Measurements from ENCODE around the gene B3GNT4.

Gene B3GNT4

GRCh38 chr12:122203301-122204166 is at the start of gene B3GNT4:
Gene B3GNT4 (plus strand): TSS chr12:122203709. CDS start chr12:122204619, 910 bp downstream.
- H3K4me1 ChIP-seq (ENCODE audit: control insufficient read depth, low read length): peaks cover 15% of the 10 kb centered on the region

GRCh38 chr12:122155705-122156104 is 47.8 kb upstream of the B3GNT4 start:
- H3K9me3 ChIP-seq (ENCODE audit: control insufficient read depth, insufficient read depth, low read length): no peaks in the 10 kb centered on the region
- H4K20me1 ChIP-seq (ENCODE audit: control insufficient read depth, insufficient read depth, low read depth, low read length): no peaks in the 10 kb centered on the region
- H3K27ac ChIP-seq (ENCODE audit: low read depth, low read length): no peak overlapping the region
- H3K4me2 ChIP-seq (ENCODE audit: low read length): no peak overlapping the region
- peaks cover 2% of the 10 kb centered on the region; the same call in 1 of the 2 replicates for H3K27me3 ChIP-seq (ENCODE audit: control insufficient read depth, low read length)
- no peaks in the 10 kb centered on the region for H3F3A ChIP-seq (ENCODE audit: control insufficient read depth, insufficient read depth)
- no peaks in the 10 kb centered on the region for H3K36me3 ChIP-seq (ENCODE audit: control insufficient read depth, low read length)
- H3K79me2 ChIP-seq (ENCODE audit: control insufficient read depth, low read length): no peaks in the 10 kb centered on the region
- H3K9me2 ChIP-seq (replicated peaks; ENCODE audit: control insufficient read depth, low read length): no peaks in the 10 kb centered on the region
- H3K4me3 ChIP-seq (ENCODE audit: low read length): no peak overlapping the region
- H3K4me1 ChIP-seq (ENCODE audit: control insufficient read depth, low read length): no peaks in the 10 kb centered on the region
- TF ChIP-seq CTCF (IDR thresholded peaks at IDR 0.05; ENCODE audit: low read depth, low read length, poor library complexity, severe bottlenecking): no peak
- TF ChIP-seq EZH2phosphoT487 (IDR thresholded peaks at IDR 0.05; ENCODE audit: borderline replicate concordance, low read length): no peak

More at GRCh38 chr12:122203301-122204166, at the start of gene B3GNT4:
- H3K9me2 ChIP-seq (replicated peaks; ENCODE audit: control insufficient read depth, low read length): no peaks in the 10 kb centered on the region
- peaks cover 48% of the 10 kb centered on the region for H3K27me3 ChIP-seq (ENCODE audit: control insufficient read depth, low read length)
- H3K4me3 ChIP-seq (ENCODE audit: low read length): peak within 1 kb of the TSS; percentile 65
- peaks cover 19% of the 10 kb centered on the region for H3K36me3 ChIP-seq (ENCODE audit: control insufficient read depth, low read length)
- peak within 1 kb of the TSS; percentile 77 for H3K4me2 ChIP-seq (ENCODE audit: low read length)
- H3K79me2 ChIP-seq (ENCODE audit: control insufficient read depth, low read length): no peaks in the 10 kb centered on the region
- H3K27ac ChIP-seq (ENCODE audit: low read depth, low read length): no peak within 1 kb of the TSS
- peaks cover 6% of the 10 kb centered on the region; the same call in 1 of the 2 replicates for H4K20me1 ChIP-seq (ENCODE audit: control insufficient read depth, insufficient read depth, low read depth, low read length)
- H3K9me3 ChIP-seq (ENCODE audit: control insufficient read depth, insufficient read depth, low read length): no peaks in the 10 kb centered on the region
- TF ChIP-seq CTCF (IDR thresholded peaks at IDR 0.05; ENCODE audit: low read depth, low read length, poor library complexity, severe bottlenecking) (no peak), EZH2phosphoT487 (IDR thresholded peaks at IDR 0.05; ENCODE audit: borderline replicate concordance, low read length) (no peak)
- H3F3A ChIP-seq (ENCODE audit: control insufficient read depth, insufficient read depth): peaks cover 8% of the 10 kb centered on the region; the same call in 1 of the 2 replicates

- TF ChIP-seq CTCF (IDR thresholded peaks at IDR 0.05; ENCODE audit: low read depth, low read length, poor library complexity, severe bottlenecking) (no peak), EZH2phosphoT487 (IDR thresholded peaks at IDR 0.05; ENCODE audit: borderline replicate concordance, low read length) (no peak)
- Histone ChIP-seq H3K9me3 (ENCODE audit: control insufficient read depth, insufficient read depth, low read length) (no peaks in the 10 kb centered on the region), H3K4me3 (ENCODE audit: low read length) (no peak overlapping the region), H3K27ac (ENCODE audit: low read depth, low read length) (no peak overlapping the region), H3K36me3 (ENCODE audit: control insufficient read depth, low read length) (no peaks in the 10 kb centered on the region), H3K9me2 (replicated peaks; ENCODE audit: control insufficient read depth, low read length) (no peaks in the 10 kb centered on the region), H3K27me3 (ENCODE audit: control insufficient read depth, low read length) (peaks cover 2% of the 10 kb centered on the region; the same call in 1 of the 2 replicates), H3F3A (ENCODE audit: control insufficient read depth, insufficient read depth) (no peaks in the 10 kb centered on the region), H3K4me2 (ENCODE audit: low read length) (no peak overlapping the region), H3K79me2 (ENCODE audit: control insufficient read depth, low read length) (no peaks in the 10 kb centered on the region), H4K20me1 (ENCODE audit: control insufficient read depth, insufficient read depth, low read depth, low read length) (no peaks in the 10 kb centered on the region), H3K4me1 (ENCODE audit: control insufficient read depth, low read length) (no peaks in the 10 kb centered on the region)
These were observed 44.7 kb upstream of the B3GNT4 start for GRCh38 chr12:122158700-122159285.
